Gastrocnemius medialis (tissue), 4 donors: ENCODE data around the gene SIN3A. TPM values are rescaled to one million over a fixed set of nuclear protein-coding genes. Genes with fewer than 3 reads are reported as not detected.
"Not testable (repeated sequence)": the region's sequence is repeated elsewhere in the genome, so short reads cannot be mapped to it uniquely, and the experiment has no call there.

Experiments
- ATAC-seq, 2 donors: fragments of 150-250 bp; one replicate each; pipeline ENCODE4 v1.9.1; 2016
- DNase-seq, 2 donors: peaks; one replicate each; pipeline ENCODE4 v3.0.0-alpha.2; 2019
- H3K27ac ChIP-seq, 4 donors: fragments of 200-600 bp; sonication (generic); 1 replicate in 1 of 4; 2 replicates in 3 of 4; pipeline ENCODE4 v1.5.1; 2016 to 2018; ENCODE audit warnings: mild to moderate bottlenecking in 2 of 4, moderate library complexity in 1 of 4
- H3K27me3 ChIP-seq, 3 donors: fragments of 200-600 bp; sonication (generic) in 2 of 3; 1 replicate in 1 of 3; 2 replicates in 2 of 3; pipeline versions ENCODE4 v1.5.1 to v1.6.0; 2016 to 2019; ENCODE audit warnings: mild to moderate bottlenecking in 1 of 3, moderate library complexity in 1 of 3
- H3K36me3 ChIP-seq, 2 donors: fragments of 200-600 bp; sonication (generic) in 1 of 2; one replicate each; pipeline ENCODE4 v1.5.1; 2017 to 2018
- H3K4me1 ChIP-seq, 2 donors: fragments of 200-600 bp; sonication (generic) in 1 of 2; one replicate each; pipeline ENCODE4 v1.5.1; 2016 to 2017; ENCODE audit warnings: mild to moderate bottlenecking in 2 of 2
- H3K4me3 ChIP-seq, 4 donors: fragments of 200-600 bp; sonication (generic) in 3 of 4; 1 replicate in 1 of 4; 2 replicates in 3 of 4; pipeline ENCODE4 v1.5.1; 2016 to 2019; ENCODE audit warnings: mild to moderate bottlenecking in 2 of 4
- H3K9me3 ChIP-seq, 3 donors: fragments of 200-600 bp; sonication (generic) in 2 of 3; 1 replicate in 1 of 3; 2 replicates in 2 of 3; pipeline ENCODE4 v1.5.1; 2016 to 2019
- POLR2A ChIP-seq, 2 donors: fragments of 450-650 bp; IDR thresholded peaks; one replicate each; pipeline ENCODE4 v1.6.1; 2017; ENCODE audit warnings: antibody characterized with exemption in 2 of 2, mild to moderate bottlenecking in 2 of 2, moderate library complexity in 2 of 2
- in situ Hi-C, 4 donors: fragments of 200-750 bp; cut with MboI; loops; one replicate each; pipeline versions ENCODE4 v1.15.0 to v1.8.0; 2017; ENCODE audit warnings: low sequenced_read_pairs in 4 of 4
- intact Hi-C: fragments of 100-400 bp; cut with DNase I; formaldehyde crosslinking; loops from one replicate; pipeline ENCODE4 v1.15.1; 2023; ENCODE audit warnings: low total_unique reads
- total RNA-seq, 4 donors: library from RNA; depleted of rRNA; stranded (reverse); fragments of >200 nt; gene quantifications; one replicate each; pipeline versions ENCODE4 v1.1.0 to v1.2.3, GENCODE V29; 2016
- TF ChIP-seq, protein P1 (sequence below), 5 experiments: fragments of 450-650 bp in 3 of 5; fragments of 200-600 bp in 2 of 5; sonication (generic) in 2 of 5; IDR thresholded peaks in 4 of 5; conservative IDR thresholded peaks in 1 of 5; 1 replicate in 4 of 5; 2 replicates in 1 of 5; pipeline ENCODE4 v1.5.1; 2016 to 2019; ENCODE audit warnings: antibody characterized with exemption in 5 of 5, mild to moderate bottlenecking in 3 of 5, moderate library complexity in 3 of 5

The SIN3A gene
- total RNA-seq, 4 donors from 2014 or later = 16.1 to 25.3 (median 21.0) TPM

DNA sequence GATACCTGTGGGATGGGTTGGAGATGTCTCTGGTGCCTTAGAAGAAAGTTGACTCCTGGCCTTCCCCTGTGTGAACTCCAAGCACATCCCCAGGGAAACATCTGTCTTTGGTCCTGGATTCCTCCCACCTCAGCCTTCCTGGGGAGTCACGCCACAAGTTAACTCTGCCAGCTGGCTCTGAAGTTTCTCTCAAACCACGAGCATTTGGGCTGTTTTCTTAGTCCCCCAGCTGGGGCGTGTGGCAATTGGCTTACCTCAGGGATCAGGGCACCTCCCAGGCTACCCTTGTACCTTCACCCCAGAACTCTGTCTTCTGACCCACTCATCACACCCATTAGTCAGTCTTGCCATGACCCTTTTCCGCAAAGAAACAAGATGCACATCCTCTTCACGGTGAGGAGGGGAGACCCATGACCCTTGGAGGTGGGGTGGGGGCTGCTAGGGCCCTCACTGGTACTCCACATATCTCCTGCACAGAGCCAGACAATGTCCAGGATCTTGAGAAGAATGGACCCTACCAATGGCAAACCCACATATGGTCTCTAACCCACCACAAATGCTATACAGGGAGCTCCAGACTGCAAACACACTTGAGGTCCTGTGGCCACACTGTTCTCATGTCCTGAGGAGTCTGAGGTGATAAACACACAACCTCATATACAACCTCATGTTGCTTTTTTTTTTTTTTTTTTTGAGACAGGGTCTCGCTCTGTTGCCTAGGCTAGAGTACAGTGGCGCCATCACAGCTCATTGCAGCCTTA is 100.7 kb downstream of the SIN3A start:
- TF ChIP-seq POLR2A (IDR thresholded peaks at IDR 0.05) = no peak
- TF ChIP-seq, protein P1, sequence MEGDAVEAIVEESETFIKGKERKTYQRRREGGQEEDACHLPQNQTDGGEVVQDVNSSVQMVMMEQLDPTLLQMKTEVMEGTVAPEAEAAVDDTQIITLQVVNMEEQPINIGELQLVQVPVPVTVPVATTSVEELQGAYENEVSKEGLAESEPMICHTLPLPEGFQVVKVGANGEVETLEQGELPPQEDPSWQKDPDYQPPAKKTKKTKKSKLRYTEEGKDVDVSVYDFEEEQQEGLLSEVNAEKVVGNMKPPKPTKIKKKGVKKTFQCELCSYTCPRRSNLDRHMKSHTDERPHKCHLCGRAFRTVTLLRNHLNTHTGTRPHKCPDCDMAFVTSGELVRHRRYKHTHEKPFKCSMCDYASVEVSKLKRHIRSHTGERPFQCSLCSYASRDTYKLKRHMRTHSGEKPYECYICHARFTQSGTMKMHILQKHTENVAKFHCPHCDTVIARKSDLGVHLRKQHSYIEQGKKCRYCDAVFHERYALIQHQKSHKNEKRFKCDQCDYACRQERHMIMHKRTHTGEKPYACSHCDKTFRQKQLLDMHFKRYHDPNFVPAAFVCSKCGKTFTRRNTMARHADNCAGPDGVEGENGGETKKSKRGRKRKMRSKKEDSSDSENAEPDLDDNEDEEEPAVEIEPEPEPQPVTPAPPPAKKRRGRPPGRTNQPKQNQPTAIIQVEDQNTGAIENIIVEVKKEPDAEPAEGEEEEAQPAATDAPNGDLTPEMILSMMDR (IDR thresholded peaks at IDR 0.05 in 4 of 5, conservative IDR thresholded peaks at IDR 0.05 in 1 of 5) = no peak
- ATAC-seq (no peak), DNase-seq (no peak)
- H3K27me3 ChIP-seq = no peaks in the 10 kb centered on the region
- no peak overlapping the region for H3K27ac ChIP-seq
- peaks cover 7 to 9% of the 10 kb centered on the region in 2 donors for H3K4me1 ChIP-seq
- no peaks in the 10 kb centered on the region for H3K9me3 ChIP-seq
- in situ Hi-C loops = loop anchor here in 2 of 4 donors (25.0 kb wide), 1 partner anchor 287 kb away; the partner anchor contains the start of genes IMP3 (in 2 of the 2), SNUPN (in 2 of the 2) and SNX33 (in 2 of the 2)
- peaks cover 0 to 17% of the 10 kb centered on the region in 2 donors for H3K36me3 ChIP-seq
- intact Hi-C loops = no loop called here
- H3K4me3 ChIP-seq = no peak overlapping the region

DNA sequence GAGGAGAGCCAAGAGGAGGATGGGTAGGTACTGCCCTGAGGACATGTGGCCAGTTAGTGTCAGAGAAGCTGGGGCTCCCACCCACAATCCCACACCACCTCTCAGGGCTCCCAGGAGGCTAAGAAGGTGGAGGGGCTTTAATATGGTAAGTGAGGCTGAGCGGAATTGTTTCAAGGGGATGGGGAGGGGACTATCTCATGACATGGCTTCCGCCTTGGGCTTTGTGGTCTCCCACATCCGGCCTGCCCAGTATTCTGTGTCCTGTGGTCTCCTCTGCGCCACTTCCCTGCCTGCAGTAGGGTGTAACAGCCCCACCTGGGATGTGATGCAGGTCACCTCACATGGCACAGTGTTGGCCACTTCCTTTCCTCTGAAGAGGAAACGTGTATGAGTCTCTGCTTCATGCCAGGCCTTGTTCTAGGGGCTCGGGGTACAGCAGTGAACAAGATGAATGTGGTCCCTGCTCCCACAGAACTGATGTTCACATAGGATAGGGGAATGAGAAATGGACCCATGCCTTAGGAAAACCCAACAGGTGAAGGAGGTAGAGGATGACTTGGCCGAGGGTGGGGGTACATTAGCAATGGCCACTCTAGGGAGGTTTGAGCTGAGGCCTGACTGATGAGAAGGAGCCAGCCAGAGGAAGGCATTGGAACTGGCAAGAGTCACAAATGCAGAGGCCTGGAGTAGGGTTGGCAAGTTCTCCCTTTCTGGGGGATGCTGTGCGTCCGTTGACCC is 101.5 kb downstream of the SIN3A start:
- H3K4me3 ChIP-seq = no peak overlapping the region
- in situ Hi-C loops (loop anchor here in 2 of 4 donors (25.0 kb wide), 1 partner anchor 287 kb away; the partner anchor contains the start of genes IMP3 (in 2 of the 2), SNUPN (in 2 of the 2) and SNX33 (in 2 of the 2)), intact Hi-C loops (no loop called here)
- peaks cover 0 to 10% of the 10 kb centered on the region in 2 donors for H3K36me3 ChIP-seq
- TF ChIP-seq POLR2A (IDR thresholded peaks at IDR 0.05) = no peak
- TF ChIP-seq, protein P1 (IDR thresholded peaks at IDR 0.05 in 4 of 5, conservative IDR thresholded peaks at IDR 0.05 in 1 of 5) = no peak
- ATAC-seq = no peak
- H3K4me1 ChIP-seq = peaks cover 7 to 9% of the 10 kb centered on the region in 2 donors
- H3K9me3 ChIP-seq = no peaks in the 10 kb centered on the region
- H3K27me3 ChIP-seq = no peaks in the 10 kb centered on the region
- no peak for DNase-seq
- no peak overlapping the region for H3K27ac ChIP-seq

DNA sequence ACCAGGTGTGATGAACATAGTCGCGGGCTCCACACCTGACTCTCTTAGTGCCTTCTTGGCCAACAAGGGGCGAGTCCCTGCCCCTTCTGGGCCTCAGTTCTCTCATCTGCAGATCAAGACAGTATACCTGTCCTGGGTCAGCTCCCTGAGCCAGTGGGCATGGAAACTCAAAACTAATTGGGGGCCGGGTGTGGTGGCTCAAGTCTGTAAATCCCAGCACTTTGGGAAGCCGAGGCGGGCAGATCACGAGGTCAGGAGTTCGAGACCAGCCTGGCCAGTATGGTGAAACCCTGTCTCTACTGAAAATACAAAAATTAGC is 102.2 kb downstream of the SIN3A start:
- H3K9me3 ChIP-seq, in situ Hi-C loops, H3K4me3 ChIP-seq, H3K4me1 ChIP-seq, ATAC-seq, H3K27ac ChIP-seq, H3K36me3 ChIP-seq, intact Hi-C loops, DNase-seq, H3K27me3 ChIP-seq: not testable (repeated sequence)

DNA sequence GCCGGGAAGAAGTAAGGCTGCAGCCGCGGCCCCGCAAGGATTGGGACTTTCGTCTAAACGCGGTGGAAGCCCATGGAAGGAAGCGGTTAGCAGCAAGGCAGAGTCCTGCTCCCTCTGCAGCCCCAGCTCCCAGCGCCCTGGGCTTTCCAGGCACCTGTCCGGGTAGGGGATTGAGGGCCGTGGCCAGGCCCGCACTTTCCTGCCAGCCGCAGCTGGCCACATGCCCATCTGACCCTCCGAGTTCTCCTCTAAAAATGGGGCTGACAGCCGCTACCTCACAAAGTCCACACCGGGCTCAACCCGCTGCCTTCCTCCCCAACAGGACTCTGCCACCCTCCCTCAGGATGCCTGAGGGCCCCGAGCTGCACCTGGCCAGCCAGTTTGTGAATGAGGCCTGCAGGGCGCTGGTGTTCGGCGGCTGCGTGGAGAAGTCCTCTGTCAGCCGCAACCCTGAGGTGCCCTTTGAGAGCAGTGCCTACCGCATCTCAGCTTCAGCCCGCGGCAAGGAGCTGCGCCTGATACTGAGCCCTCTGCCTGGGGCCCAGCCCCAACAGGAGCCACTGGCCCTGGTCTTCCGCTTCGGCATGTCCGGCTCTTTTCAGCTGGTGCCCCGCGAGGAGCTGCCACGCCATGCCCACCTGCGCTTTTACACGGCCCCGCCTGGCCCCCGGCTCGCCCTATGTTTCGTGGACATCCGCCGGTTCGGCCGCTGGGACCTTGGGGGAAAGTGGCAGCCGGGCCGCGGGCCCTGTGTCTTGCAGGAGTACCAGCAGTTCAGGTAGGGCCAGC is 102.7 kb downstream of the SIN3A start:
- DNase-seq (no peak), ATAC-seq (peak in 1 of 2 donors; percentile 10)
- Histone ChIP-seq H3K27ac (peak overlapping the region in 1 of 4 donors; percentile 75), H3K4me3 (peak overlapping the region; percentile 73 to 95 (median 92)), H3K36me3 (no peaks in the 10 kb centered on the region), H3K27me3 (no peaks in the 10 kb centered on the region), H3K4me1 (peaks cover 7 to 13% of the 10 kb centered on the region in 2 donors), H3K9me3 (no peaks in the 10 kb centered on the region)
- in situ Hi-C loops (no loop called here), intact Hi-C loops (loop anchor here (1.0 kb wide), 1 partner anchor 13 kb away; no protein-coding TSS in a partner anchor)
- TF ChIP-seq, protein P1 (IDR thresholded peaks at IDR 0.05 in 4 of 5, conservative IDR thresholded peaks at IDR 0.05 in 1 of 5) = no peak
- no peak for TF ChIP-seq POLR2A (IDR thresholded peaks at IDR 0.05)
